Esophagus squamous epithelium (tissue), 5 donors: ENCODE data around the gene CD22. TPM values are rescaled to one million over a fixed set of nuclear protein-coding genes. Genes with fewer than 3 reads are reported as not detected.

ENCODE experiments used
- DNase-seq: peaks from one replicate; lab custom pipeline; 2025; lab: John Stamatoyannopoulos, UW
- H3K27ac ChIP-seq, 4 donors: fragments of 200-600 bp; sonication (generic); one replicate each; pipeline ENCODE4 v1.5.1; 2016 to 2019; ENCODE audit warnings: mild to moderate bottlenecking in 1 of 4
- H3K27me3 ChIP-seq, 4 donors: fragments of 200-600 bp; sonication (generic); 1 replicate in 3 of 4; 2 replicates in 1 of 4; pipeline versions ENCODE4 v1.5.1 to v1.6.0; 2017 to 2021; ENCODE audit warnings: antibody characterized with exemption in 1 of 4
- H3K36me3 ChIP-seq, 3 donors: fragments of 200-600 bp; sonication (generic); one replicate each; pipeline ENCODE4 v1.5.1; 2016 to 2019
- H3K4me1 ChIP-seq, 3 donors: fragments of 200-600 bp; sonication (generic); one replicate each; pipeline ENCODE4 v1.5.1; 2017 to 2019
- H3K4me3 ChIP-seq, 4 donors: fragments of 200-600 bp; sonication (generic); 1 replicate in 3 of 4; 2 replicates in 1 of 4; pipeline ENCODE4 v1.5.1; 2016 to 2019; ENCODE audit warnings: mild to moderate bottlenecking in 2 of 4, moderate library complexity in 1 of 4
- H3K9me3 ChIP-seq, 3 donors: fragments of 200-600 bp; sonication (generic); one replicate each; pipeline ENCODE4 v1.5.1; 2016 to 2019
- POLR2A ChIP-seq, 4 donors: fragments of 450-650 bp; IDR thresholded peaks; one replicate each; pipeline ENCODE4 v1.6.1; 2017; ENCODE audit warnings: antibody characterized with exemption in 4 of 4, mild to moderate bottlenecking in 4 of 4, moderate library complexity in 3 of 4
- WGBS, 2 donors: methylation state at CpG; one replicate each; pipeline ENCODE4 v1.1.5; 2018; 5-methylcytosine and 5-hydroxymethylcytosine counted together
- intact Hi-C: fragments of 100-400 bp; cut with DNase I; formaldehyde crosslinking; loops from one replicate; pipeline ENCODE4 v1.15.0; 2022
- total RNA-seq, 4 donors: library from RNA; depleted of rRNA; stranded (reverse); fragments of >200 nt; gene quantifications; one replicate each; pipeline ENCODE4 v1.1.0, GENCODE V29; 2016
- TF ChIP-seq, protein P1 (sequence below), 6 experiments: fragments of 450-650 bp in 4 of 6; fragments of 200-600 bp in 2 of 6; sonication (generic) in 2 of 6; IDR thresholded peaks; one replicate each; pipeline ENCODE4 v1.5.1; 2016 to 2019; ENCODE audit warnings: antibody characterized with exemption in 6 of 6, mild to moderate bottlenecking in 4 of 6, moderate library complexity in 4 of 6
- donor health status: DM: yes; HTN: yes; CAD: no.

The CD22 gene
- total RNA-seq, 4 donors from 2014 or later = 0.11 to 6.1 (median 1.9) TPM

DNA sequence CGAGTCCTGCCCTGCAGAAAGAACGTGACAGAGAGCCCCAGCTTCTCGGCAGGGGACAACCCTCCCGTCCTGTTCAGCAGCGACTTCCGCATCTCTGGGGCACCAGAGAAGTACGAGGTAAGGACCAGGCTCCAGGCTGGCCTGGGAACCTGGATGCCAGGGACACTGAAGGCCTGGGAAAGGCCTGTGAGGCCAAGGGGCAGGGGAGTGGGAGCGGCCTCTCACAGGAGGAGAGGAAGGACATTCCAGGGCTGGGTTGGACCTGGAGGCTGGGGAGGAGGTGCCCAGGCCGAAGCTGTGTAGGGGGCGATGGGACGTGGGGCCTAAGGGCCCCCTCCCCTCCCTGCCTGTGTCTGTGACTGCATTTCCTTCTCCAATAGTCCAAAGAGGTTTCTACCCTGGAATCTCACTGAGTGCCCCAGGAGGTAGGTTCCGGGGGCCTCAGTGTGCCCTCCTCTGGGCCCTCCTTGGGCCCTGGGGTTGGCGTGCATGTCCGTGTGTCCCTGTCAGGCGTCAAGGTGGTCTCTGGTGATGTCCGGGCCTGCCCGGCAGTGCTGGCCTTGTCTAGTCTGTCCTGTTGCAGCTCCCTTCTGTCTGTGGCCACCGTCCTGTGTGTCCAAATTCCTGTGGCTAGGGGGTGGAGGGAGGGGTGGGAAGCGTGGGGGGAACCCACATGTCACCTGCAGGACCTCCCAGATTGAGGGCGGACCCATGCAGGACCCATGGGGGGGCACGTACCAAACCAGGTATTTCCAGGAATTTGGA lies 16.9 kb upstream of the CD22 start:
- 81 to 87% methylated on average over 7 to 11 of the region's 21 CpGs for WGBS, 2 donors
- intact Hi-C loops = no loop called here
- DNase-seq = no peak
- H3K27me3 ChIP-seq = peaks cover 0 to 47% (median 0%) of the 10 kb centered on the region in 4 donors
- no peaks in the 10 kb centered on the region for H3K9me3 ChIP-seq
- TF ChIP-seq POLR2A (IDR thresholded peaks at IDR 0.05) = no peak
- TF ChIP-seq, protein P1, sequence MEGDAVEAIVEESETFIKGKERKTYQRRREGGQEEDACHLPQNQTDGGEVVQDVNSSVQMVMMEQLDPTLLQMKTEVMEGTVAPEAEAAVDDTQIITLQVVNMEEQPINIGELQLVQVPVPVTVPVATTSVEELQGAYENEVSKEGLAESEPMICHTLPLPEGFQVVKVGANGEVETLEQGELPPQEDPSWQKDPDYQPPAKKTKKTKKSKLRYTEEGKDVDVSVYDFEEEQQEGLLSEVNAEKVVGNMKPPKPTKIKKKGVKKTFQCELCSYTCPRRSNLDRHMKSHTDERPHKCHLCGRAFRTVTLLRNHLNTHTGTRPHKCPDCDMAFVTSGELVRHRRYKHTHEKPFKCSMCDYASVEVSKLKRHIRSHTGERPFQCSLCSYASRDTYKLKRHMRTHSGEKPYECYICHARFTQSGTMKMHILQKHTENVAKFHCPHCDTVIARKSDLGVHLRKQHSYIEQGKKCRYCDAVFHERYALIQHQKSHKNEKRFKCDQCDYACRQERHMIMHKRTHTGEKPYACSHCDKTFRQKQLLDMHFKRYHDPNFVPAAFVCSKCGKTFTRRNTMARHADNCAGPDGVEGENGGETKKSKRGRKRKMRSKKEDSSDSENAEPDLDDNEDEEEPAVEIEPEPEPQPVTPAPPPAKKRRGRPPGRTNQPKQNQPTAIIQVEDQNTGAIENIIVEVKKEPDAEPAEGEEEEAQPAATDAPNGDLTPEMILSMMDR (IDR thresholded peaks at IDR 0.05) = no peak
- no peaks in the 10 kb centered on the region for H3K36me3 ChIP-seq
- no peak overlapping the region for H3K4me3 ChIP-seq
- H3K4me1 ChIP-seq = no peaks in the 10 kb centered on the region
- no peak overlapping the region for H3K27ac ChIP-seq

DNA sequence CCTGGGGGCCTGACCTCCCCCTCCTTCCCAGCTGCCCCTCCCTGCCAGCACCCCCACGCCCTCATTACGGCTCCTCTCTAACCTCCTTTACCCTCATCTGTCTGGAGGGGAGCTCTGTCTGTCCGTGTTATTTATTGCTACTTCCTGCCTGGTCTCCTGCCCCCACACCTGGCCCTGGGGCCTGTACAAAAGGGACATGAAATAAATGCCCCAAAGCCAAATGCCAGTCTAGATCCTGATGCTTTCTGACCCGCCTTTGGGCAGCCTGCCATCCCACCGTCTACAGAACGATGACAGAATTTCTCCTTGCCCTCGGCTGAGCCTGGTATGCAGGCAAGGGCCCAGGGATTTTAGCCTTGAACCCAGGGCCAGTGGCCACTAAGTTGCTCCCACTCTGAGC lies 15.4 kb upstream of the CD22 start:
- H3K4me1 ChIP-seq = peaks cover 0 to 3% (median 0%) of the 10 kb centered on the region in 3 donors
- intact Hi-C loops = no loop called here
- H3K27me3 ChIP-seq = peaks cover 0 to 41% (median 0%) of the 10 kb centered on the region in 4 donors
- no peaks in the 10 kb centered on the region for H3K36me3 ChIP-seq
- no peak overlapping the region for H3K27ac ChIP-seq
- no peak for DNase-seq
- TF ChIP-seq, protein P1 (IDR thresholded peaks at IDR 0.05) = no peak
- TF ChIP-seq POLR2A (IDR thresholded peaks at IDR 0.05) = no peak
- WGBS, 2 donors = 44 to 46% methylated on average over 6 of the region's 7 CpGs
- no peak overlapping the region for H3K4me3 ChIP-seq
- H3K9me3 ChIP-seq = no peaks in the 10 kb centered on the region

- H3K27ac ChIP-seq = no peak overlapping the region
- H3K9me3 ChIP-seq = no peaks in the 10 kb centered on the region
- H3K27me3 ChIP-seq = peaks cover 0 to 41% (median 0%) of the 10 kb centered on the region in 4 donors
- H3K4me3 ChIP-seq = no peak overlapping the region
- no peaks in the 10 kb centered on the region for H3K36me3 ChIP-seq
- TF ChIP-seq POLR2A (IDR thresholded peaks at IDR 0.05) = no peak
- TF ChIP-seq, protein P1 (IDR thresholded peaks at IDR 0.05) = no peak
- WGBS, 2 donors = 66 to 90% methylated on average over 5 to 7 of the region's 8 CpGs
- no peak for DNase-seq
- H3K4me1 ChIP-seq = peaks cover 0 to 7% (median 0%) of the 10 kb centered on the region in 3 donors
- intact Hi-C loops = no loop called here
Measured at GRCh38 chr19:35314031-35314430, 15.0 kb upstream of the CD22 start.

GRCh38 chr19:35314858-35315470 lies 14.0 kb upstream of the CD22 start:
- no peak for DNase-seq
- H3K4me3 ChIP-seq = no peak overlapping the region
- 63 to 66% methylated on average over 8 of the region's 10 CpGs for WGBS, 2 donors
- peaks cover 0 to 34% (median 0%) of the 10 kb centered on the region in 4 donors for H3K27me3 ChIP-seq
- no peak overlapping the region for H3K27ac ChIP-seq
- no peaks in the 10 kb centered on the region for H3K36me3 ChIP-seq
- peaks cover 0 to 14% (median 5%) of the 10 kb centered on the region in 3 donors for H3K4me1 ChIP-seq
- no peaks in the 10 kb centered on the region for H3K9me3 ChIP-seq
- TF ChIP-seq, protein P1 (IDR thresholded peaks at IDR 0.05) = no peak
- no peak for TF ChIP-seq POLR2A (IDR thresholded peaks at IDR 0.05)
- intact Hi-C loops = no loop called here

DNA sequence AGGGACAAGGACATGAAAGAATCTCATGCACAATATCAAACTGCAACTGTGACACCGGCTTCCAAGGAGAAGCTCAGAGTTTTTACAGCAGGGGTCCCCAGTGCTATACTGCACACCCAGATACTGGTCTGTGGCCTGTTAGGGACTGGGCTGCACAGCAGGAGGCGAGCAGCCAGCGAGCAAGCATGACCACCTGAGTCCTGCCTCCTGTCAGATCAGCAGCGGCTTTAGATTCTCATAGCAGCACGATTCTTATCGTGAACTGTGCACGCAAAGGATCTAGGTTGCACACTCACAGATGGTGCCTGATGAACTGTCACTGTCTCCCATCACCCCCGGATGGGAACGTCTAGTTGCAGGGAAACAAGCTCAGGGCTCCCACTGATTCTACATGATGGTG lies 13.1 kb upstream of the CD22 start:
- H3K4me1 ChIP-seq = peaks cover 2 to 22% (median 5%) of the 10 kb centered on the region in 3 donors
- H3K4me3 ChIP-seq = no peak overlapping the region
- intact Hi-C loops = no loop called here
- no peak overlapping the region for H3K27ac ChIP-seq
- no peak for TF ChIP-seq POLR2A (IDR thresholded peaks at IDR 0.05)
- peaks cover 0 to 34% (median 0%) of the 10 kb centered on the region in 4 donors for H3K27me3 ChIP-seq
- no peaks in the 10 kb centered on the region for H3K9me3 ChIP-seq
- H3K36me3 ChIP-seq = no peaks in the 10 kb centered on the region
- DNase-seq = no peak
- WGBS, 2 donors = 64 to 80% methylated on average over 5 to 6 of the region's 9 CpGs
